Tracheal epithelial cell (primary cell): ENCODE results near the gene PPM1N. TPM values are rescaled to one million over a fixed set of nuclear protein-coding genes. Genes with fewer than 3 reads are reported as not detected.

ENCODE experiments used
- total RNA-seq: library from RNA; depleted of rRNA; stranded (reverse); fragments of >200 nt; gene quantifications from 2 replicates; pipeline ENCODE4 v1.2.1, GENCODE V29; 2014

Gene PPM1N
- 0.64 and 1.4 TPM in 2 replicates for total RNA-seq

GRCh38 chr19:45498411-45499195 lies at the start of gene PPM1N:
TSS of gene PPM1N (plus strand) at chr19:45498443. CDS start at chr19:45498473, 30 bp downstream.

GRCh38 chr19:45467456-45468158 lies 30.6 kb upstream of the PPM1N start, which contains the start of gene FOSB:
TSS of gene FOSB (plus strand) at chr19:45467996. CDS start at chr19:45468587, 591 bp downstream.

GRCh38 chr19:45506989-45507871 lies 9.0 kb downstream of the PPM1N start, which contains the start of gene VASP:
TSS of gene VASP (plus strand) at chr19:45507479. CDS start at chr19:45507772, 293 bp downstream.

Other genes starting within 250 kb of the PPM1N start
- 10.0 and 12.8 TPM in 2 replicates for gene MARK4, start 247.2 kb upstream of the PPM1N start, total RNA-seq
- gene CKM, start 175.6 kb upstream of the PPM1N start, total RNA-seq = not detected in 2 replicates
- gene KLC3, start 157.7 kb upstream of the PPM1N start, total RNA-seq = 82.5 and 101 TPM in 2 replicates
- gene ERCC2, start 127.9 kb upstream of the PPM1N start, total RNA-seq = 6.0 and 10.1 TPM in 2 replicates
- 20.5 and 21.3 TPM in 2 replicates for gene PPP1R13L, start 93.4 kb upstream of the PPM1N start, total RNA-seq
- 23.9 and 25.2 TPM in 2 replicates for gene POLR1G, start 91.8 kb upstream of the PPM1N start, total RNA-seq
- 82.3 and 120 TPM in 2 replicates for gene ERCC1, start 74.5 kb upstream of the PPM1N start, total RNA-seq
- gene FOSB, start 30.4 kb upstream of the PPM1N start, total RNA-seq = 11.1 and 15.4 TPM in 2 replicates
- gene RTN2, start 1.4 kb upstream of the PPM1N start, total RNA-seq = 3.6 and 10.6 TPM in 2 replicates
- 97.2 and 161 TPM in 2 replicates for gene VASP, start 9.0 kb downstream of the PPM1N start, total RNA-seq
- gene OPA3, start 86.4 kb downstream of the PPM1N start, total RNA-seq = 4.8 and 5.1 TPM in 2 replicates
- not detected in 2 replicates for gene GPR4, start 103.8 kb downstream of the PPM1N start, total RNA-seq
- 84.8 and 113 TPM in 2 replicates for gene EML2, start 141.0 kb downstream of the PPM1N start, total RNA-seq
- 0.43 and 0.96 TPM in 2 replicates for gene GIPR, start 169.8 kb downstream of the PPM1N start, total RNA-seq
- gene SNRPD2, start 193.5 kb downstream of the PPM1N start, total RNA-seq = 284 and 297 TPM in 2 replicates
- 10.7 and 16.1 TPM in 2 replicates for gene QPCTL, start 194.2 kb downstream of the PPM1N start, total RNA-seq
- gene FBXO46, start 232.5 kb downstream of the PPM1N start, total RNA-seq = 6.0 TPM in 2 replicates
- gene MEIOSIN, start 235.0 kb downstream of the PPM1N start, total RNA-seq = not detected in 2 replicates